ENCODE data around the gene SGPL1.

GRCh38 chr10:70886921-70887665 is 71.3 kb downstream of the SGPL1 start:
- TF ChIP-seq, protein P1, sequence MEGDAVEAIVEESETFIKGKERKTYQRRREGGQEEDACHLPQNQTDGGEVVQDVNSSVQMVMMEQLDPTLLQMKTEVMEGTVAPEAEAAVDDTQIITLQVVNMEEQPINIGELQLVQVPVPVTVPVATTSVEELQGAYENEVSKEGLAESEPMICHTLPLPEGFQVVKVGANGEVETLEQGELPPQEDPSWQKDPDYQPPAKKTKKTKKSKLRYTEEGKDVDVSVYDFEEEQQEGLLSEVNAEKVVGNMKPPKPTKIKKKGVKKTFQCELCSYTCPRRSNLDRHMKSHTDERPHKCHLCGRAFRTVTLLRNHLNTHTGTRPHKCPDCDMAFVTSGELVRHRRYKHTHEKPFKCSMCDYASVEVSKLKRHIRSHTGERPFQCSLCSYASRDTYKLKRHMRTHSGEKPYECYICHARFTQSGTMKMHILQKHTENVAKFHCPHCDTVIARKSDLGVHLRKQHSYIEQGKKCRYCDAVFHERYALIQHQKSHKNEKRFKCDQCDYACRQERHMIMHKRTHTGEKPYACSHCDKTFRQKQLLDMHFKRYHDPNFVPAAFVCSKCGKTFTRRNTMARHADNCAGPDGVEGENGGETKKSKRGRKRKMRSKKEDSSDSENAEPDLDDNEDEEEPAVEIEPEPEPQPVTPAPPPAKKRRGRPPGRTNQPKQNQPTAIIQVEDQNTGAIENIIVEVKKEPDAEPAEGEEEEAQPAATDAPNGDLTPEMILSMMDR (conservative IDR thresholded peaks at IDR 0.05; ENCODE audit: low read depth in 2 of 2), result no peak
- TF ChIP-seq EZH2 (IDR thresholded peaks at IDR 0.05; ENCODE audit: low read depth, unreplicated experiment), result no peak

All from GM23338 (cell line).